AG04449 (cell line): ENCODE results near the gene PRAMEF1.
"Not testable (repeated sequence)": the region's sequence is repeated elsewhere in the genome, so short reads cannot be mapped to it uniquely, and the experiment has no call there.

ENCODE experiments used
- CTCF ChIA-PET: fragments of 350-600 bp; formaldehyde crosslinking; extraction: SDS; loops from one replicate; lab custom pipeline; 2021; ENCODE audit warnings: antibody characterized with exemption; lab: Yijun Ruan, JAX
- POLR2A ChIA-PET: fragments of 400-600, 350-600 bp; formaldehyde crosslinking; extraction: SDS; loops from one replicate; lab custom pipeline; 2020; ENCODE audit warnings: antibody characterized with exemption, inconsistent platforms; lab: Yijun Ruan, JAX
- DNase-seq: peaks from one replicate; pipeline ENCODE4 v3.0.0-alpha.2; 2010; ENCODE audit warnings: low read depth, low spot score
- H3K4me3 ChIP-seq: 2 replicates; pipeline ENCODE4 v1.5.1; 2011; ENCODE audit warnings: low read depth, mild to moderate bottlenecking, control low read depth, low read length
- CTCF ChIP-seq: IDR thresholded peaks from one replicate; pipeline ENCODE4 v1.5.1; 2011; ENCODE audit warnings: mild to moderate bottlenecking, moderate library complexity, low read length, control low read depth, inconsistent platforms; ENCODE audit not compliant: insufficient read depth; ENCODE audit errors: missing control alignments

PRAMEF1 gene

GRCh38 chr1:12811409-12811784, 20.2 kb downstream of the PRAMEF1 start:
- no peak for DNase-seq
- CTCF ChIA-PET = no interaction called here
- no peak overlapping the region for H3K4me3 ChIP-seq
- POLR2A ChIA-PET = no interaction called here
- TF ChIP-seq CTCF = no peak

GRCh38 chr1:12819061-12819460, 27.9 kb downstream of the PRAMEF1 start:
- H3K4me3 ChIP-seq, DNase-seq, CTCF ChIA-PET, POLR2A ChIA-PET: not testable (repeated sequence)

DNA sequence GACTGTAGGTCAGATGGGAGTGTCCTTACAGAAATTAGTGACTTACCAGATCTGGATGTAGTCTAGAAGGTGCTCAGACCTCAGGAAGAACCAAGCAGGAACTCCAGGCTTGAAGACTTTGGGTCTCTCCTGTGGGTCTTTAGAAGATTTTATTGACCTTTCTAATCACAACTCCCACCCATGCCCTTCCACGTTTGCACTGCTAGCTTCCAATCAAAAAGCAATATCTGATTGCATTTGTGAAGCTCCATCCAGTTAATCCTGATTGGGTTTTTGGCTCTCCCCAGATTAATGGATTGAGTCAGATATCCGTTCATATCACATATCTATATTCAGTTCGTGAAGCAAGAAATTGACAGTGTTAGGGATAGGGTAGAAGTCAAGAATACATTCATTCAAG, 40.1 kb downstream of the PRAMEF1 start, which contains the start of gene PRAMEF11:
Gene PRAMEF11, minus strand, starts transcription at position 101 of the 400 bp plus-strand sequence. CDS start 2,621 bp downstream, outside the sequence.
- POLR2A ChIA-PET, DNase-seq, CTCF ChIA-PET, H3K4me3 ChIP-seq: not testable (repeated sequence)

GRCh38 chr1:12833251-12833650, 42.1 kb downstream of the PRAMEF1 start:
- CTCF ChIA-PET, DNase-seq, POLR2A ChIA-PET, H3K4me3 ChIP-seq: not testable (repeated sequence)
